Adrenal gland (tissue), 5 donors: ENCODE measurements around the gene CNTN1.

ENCODE experiments used
- POLR2A ChIP-seq, 2 donors: fragments of 450-650 bp; IDR thresholded peaks; one replicate each; pipeline ENCODE4 v1.6.1; 2017; ENCODE audit warnings: antibody characterized with exemption in 2 of 2, mild to moderate bottlenecking in 2 of 2, moderate library complexity in 1 of 2
- TF ChIP-seq, protein P1 (sequence below), 6 experiments: fragments of 450-650 bp in 4 of 6; fragments of 200-600 bp in 2 of 6; sonication (generic) in 1 of 6; IDR thresholded peaks; 1 replicate in 5 of 6; 2 replicates in 1 of 6; pipeline versions ENCODE4 v1.5.1 to v1.8.0; 2016 to 2021; ENCODE audit warnings: antibody characterized with exemption in 6 of 6, mild to moderate bottlenecking in 2 of 6, moderate library complexity in 1 of 6
- donor health status: DM: no; HTN: no; CAD: no.

DNA sequence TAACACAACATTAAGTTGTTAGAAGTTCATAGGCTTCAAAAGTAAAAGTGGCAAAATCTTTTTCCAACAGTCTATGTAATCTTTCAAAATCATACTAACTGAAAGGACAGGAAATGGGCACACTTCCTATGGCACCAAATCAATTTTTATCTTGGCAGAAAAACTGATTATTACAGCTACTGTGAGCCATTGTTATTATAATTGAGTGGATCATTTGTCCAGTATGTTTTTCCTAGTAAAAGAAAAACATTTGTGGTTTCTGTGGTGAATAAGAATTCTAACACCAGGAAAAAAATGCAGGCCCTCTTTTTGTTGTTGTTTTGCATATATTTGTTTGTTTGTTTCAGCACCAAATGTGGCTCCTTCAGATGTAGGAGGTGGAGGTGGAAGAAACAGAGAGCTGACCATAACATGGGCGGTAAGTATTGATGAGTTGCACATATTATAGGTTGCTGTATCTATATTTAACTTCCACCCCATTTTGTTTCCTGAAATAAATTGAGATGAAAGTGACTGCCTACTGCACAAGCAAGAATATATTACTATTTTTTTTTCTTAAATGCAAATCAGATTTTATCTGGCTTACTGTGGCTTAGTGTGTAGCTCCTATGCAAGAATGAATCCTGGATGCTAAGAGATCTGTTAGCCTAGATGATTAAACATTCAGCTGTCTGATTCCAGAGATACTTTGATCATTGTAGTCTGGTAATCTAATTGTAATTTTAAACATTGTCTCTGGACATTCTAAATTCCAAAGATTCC lies 321.8 kb downstream of the CNTN1 start:
- no peak for TF ChIP-seq POLR2A (IDR thresholded peaks at IDR 0.05)
- TF ChIP-seq, protein P1, sequence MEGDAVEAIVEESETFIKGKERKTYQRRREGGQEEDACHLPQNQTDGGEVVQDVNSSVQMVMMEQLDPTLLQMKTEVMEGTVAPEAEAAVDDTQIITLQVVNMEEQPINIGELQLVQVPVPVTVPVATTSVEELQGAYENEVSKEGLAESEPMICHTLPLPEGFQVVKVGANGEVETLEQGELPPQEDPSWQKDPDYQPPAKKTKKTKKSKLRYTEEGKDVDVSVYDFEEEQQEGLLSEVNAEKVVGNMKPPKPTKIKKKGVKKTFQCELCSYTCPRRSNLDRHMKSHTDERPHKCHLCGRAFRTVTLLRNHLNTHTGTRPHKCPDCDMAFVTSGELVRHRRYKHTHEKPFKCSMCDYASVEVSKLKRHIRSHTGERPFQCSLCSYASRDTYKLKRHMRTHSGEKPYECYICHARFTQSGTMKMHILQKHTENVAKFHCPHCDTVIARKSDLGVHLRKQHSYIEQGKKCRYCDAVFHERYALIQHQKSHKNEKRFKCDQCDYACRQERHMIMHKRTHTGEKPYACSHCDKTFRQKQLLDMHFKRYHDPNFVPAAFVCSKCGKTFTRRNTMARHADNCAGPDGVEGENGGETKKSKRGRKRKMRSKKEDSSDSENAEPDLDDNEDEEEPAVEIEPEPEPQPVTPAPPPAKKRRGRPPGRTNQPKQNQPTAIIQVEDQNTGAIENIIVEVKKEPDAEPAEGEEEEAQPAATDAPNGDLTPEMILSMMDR (IDR thresholded peaks at IDR 0.05), result no peak
